HG02571 (cell line): ENCODE data around the gene CANT1.

ENCODE experiments used
- ATAC-seq: cut with Tn5 transposase; IDR thresholded peaks from one replicate; pipeline ENCODE4 v1.9.1; 2021; ENCODE audit warnings: mild to moderate bottlenecking, moderate library complexity; ENCODE audit not compliant: unreplicated experiment

The CANT1 gene

DNA sequence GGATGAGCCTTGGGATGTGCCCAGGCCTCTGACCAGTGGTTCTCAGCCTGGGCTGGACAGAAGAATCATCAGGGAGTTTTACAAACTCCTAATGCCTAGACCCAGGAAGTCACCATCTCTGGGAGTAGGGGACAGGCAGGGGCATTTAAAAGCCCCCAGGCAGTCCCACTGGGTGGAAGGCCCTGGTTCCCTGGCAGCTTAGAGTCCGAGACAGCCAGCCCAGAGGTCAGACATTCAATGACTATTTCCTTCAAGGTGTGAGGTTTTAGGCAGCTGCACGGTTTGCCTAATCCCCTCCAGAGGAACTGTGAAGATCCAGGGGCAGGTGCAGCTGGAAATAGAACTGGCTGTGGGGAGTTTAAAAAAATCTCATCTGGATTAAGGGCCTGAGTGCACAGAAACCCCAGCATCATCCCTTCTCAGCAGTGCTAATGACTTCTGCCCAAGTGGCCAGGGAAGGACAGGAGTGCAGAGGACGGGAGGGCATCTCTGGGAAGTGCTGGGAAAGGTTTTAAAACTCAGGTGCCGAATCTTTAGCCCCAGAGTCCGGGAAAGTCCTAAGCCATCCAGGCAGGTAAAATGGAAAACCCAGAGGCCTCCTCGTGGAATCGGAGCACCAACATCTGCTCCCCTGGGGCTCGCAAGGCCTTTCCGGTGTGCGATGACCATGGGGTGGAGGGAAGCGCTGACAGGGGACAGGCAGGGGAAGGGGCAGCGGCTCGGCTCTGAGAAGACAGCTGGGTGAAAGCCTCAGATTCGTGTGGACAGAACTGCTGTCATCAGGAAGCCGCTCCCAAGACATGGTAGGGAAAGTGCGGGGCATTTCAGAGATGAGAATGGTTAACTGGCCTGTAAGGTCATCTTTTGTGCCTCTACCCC lies 28.3 kb downstream of the CANT1 start:
- ATAC-seq: no peak

DNA sequence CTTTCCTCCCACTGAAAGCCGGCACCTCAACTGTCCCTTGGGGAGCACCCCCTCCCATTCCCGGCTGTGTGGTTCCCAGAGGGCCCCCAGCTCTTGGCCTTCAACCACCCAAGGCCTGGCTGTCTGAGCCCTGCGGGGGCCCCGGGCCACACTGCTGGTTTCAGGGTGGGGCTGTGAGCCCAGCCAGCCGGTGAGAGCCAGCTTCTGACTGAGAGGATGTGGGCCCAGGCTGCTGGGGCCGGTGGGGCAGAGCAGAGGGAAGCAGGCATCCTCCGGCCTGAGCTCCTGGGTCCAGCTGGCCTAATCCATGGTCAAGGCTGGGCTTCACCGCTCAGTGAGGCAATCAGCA lies 29.0 kb downstream of the CANT1 start:
- no peak for ATAC-seq

DNA sequence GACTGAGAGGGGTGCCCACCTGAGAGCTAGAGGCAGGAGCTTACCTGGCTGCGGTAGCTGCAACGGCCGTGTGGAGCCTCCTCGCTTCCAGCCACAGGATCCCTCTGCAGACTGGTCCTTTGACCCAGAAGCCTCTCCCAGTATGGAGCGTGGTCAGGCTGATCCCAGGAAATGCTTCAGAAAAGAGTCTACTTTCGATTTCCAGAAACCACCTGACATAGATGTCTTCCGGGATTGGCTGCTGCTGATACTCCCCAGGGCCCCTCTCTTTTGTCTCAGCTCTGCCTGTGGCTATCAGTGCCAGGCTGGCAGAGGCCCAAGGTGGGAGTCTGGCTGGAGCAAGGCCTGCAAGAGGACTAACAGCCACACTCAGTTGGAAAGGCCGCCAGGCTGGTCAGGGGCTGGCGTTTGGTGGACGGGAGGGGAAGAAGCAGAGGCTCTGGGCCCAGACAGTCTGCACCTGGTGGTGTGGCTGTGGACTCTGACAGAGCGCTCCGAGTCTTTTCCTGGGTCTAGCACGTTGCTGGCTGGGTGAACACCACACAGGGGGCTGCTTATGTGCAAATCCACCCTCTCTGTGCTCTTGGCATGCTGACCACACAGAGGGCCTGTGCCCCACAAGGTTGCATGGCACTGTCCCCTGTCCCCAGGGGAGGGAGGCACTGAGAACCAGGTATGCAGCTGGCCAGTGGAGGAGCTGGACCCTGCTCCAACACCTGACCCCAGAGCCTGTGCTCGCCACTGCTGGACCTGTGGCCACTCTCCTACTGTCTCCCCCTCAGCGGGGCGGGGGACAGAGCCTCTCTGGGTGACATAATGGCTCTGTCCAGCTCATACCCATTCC lies 29.6 kb downstream of the CANT1 start, which contains the start of gene LGALS3BP:
Gene LGALS3BP, minus strand, starts transcription at position 144 of the 844 bp plus-strand sequence. CDS start 2,732 bp downstream, outside the sequence.
- no peak for ATAC-seq

DNA sequence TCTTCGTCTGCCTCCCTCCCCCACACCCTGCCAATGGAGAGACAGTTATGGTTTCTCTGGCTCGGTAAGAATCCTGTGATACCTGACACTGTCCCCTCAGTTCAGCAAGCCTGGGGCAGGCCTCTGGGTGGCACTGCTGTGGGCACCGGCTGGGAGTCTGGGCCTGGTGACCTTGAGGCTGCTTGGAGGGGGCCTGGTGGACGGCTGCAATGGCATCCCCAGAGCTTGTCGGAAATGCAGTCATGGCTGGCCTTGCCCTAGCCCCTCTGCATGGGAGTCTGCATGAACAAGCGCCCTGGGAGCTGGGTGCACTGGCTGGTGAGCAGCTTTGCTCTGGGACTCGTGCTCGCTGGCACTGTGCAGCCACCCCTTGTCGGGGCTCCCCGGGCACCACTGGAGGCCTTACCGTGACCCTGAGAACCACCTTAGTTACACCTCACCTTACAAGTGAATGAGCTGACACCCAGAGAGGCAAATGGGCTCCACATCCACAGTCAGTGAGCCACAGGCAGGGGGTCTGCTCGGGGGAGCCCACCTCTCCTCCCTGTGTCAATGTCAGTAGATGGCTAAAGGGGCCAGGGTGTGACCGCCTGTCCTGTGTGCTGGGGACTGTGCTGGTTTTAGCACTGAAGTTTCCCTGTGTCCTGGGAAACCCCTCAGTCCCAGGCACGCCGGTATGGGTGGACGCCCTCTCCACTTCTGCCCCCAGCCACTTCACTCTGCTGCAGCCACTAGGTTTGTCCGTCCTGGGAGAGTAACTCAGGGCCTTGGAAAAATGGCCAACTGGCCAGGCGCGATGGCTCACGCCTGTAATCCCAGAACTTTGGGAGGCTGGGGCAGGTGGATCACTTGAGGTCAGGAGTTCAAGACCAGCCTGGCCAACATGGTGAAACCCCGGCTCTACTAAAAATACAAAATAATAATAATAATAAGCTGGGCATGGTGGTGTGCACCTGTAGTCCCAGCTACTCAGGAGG lies 31.3 kb downstream of the CANT1 start:
- no peak for ATAC-seq

DNA sequence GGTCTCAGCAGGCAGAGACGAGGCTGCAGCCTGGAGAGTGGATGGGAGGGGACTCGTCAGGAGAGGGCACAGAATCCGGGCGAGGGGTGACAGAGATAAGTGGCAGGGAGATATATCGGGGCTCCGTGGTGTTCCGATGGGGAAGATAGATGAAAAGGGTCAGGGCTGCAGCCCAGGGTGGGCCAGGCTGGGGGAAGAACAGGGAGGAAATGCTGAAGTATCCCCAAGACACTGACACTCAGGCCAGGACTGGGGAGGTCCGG lies 32.0 kb downstream of the CANT1 start:
- ATAC-seq: no peak

DNA sequence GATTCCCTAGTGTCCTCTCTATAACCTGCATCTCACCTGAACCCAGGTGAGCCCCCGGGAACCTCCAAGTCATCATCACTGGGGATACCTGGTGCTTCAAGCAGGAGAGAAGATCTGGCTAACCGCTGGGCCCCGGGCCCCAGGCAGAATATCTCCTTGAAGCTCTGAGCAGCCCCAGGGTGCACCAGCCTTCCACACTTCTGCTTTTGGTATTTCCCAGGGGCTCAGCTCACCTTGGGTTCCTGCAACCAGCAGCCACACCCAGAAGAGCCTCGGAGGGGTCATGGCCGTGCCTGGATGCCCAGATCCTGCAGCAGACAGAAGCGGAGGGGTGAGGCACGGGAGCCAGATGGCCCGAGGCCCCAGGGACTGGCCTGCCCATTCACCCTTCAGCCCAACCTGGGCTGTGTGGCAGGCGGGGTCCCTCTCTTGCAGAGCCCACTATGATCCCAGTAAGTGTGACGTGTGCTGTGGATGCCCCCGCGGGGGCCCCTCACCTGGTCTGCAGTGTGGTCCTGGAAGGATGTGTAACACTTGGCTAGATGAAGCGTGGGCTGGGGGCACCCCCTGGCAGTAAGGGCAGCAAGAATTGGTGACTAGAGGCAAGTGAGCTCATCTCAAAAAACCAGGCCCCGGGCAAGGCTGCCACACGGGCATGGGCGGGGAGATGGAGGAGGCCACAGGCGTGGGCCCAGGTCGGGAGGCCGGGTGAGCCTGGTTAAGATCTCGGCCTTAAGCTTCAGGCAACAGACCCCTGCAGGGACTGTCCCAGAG lies 32.5 kb downstream of the CANT1 start:
- ATAC-seq: no peak

DNA sequence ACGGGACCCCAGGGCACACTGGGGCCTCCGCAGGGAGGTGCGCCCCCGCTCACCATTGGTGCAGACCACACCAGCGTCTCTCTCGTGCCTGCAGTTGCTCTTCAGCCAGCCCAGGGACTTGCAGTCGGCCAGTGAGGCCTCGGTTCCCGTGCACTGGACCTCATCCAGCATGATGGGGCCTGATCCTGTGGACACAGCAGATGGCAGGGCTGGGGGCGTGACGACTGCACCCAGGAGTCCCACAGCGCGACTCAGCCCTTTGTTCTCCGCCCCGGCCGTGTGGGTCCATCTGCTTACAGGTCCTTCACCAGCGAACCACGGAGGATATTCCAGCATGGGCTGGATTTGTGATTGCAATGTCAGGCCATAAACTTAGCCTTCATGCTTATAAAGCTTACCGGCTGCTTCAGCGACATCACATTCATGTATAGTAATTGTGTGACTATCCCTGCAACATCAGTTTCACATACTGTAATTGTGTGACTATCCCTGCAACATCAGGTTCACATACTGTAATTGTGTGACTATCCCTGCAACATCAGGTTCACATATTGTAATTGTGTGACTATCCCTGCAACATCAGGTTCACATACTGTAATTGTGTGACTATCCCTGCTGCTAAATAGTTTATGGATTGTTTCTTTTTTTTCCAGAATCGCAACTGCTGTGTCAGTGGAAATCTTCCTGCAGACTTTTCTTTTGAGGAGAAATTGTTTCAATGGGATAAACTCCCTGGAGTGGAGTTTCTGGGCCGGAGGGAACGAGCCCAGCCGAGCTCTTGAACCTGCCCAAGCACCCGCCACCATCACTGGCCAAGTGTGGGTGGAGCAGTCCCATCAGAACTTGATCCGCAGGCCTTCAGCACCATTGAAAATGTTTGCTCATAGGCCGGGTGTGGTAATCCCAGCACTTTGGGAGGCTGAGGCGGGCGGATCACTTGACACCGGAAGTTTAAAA lies 34.7 kb downstream of the CANT1 start:
- ATAC-seq: no peak

DNA sequence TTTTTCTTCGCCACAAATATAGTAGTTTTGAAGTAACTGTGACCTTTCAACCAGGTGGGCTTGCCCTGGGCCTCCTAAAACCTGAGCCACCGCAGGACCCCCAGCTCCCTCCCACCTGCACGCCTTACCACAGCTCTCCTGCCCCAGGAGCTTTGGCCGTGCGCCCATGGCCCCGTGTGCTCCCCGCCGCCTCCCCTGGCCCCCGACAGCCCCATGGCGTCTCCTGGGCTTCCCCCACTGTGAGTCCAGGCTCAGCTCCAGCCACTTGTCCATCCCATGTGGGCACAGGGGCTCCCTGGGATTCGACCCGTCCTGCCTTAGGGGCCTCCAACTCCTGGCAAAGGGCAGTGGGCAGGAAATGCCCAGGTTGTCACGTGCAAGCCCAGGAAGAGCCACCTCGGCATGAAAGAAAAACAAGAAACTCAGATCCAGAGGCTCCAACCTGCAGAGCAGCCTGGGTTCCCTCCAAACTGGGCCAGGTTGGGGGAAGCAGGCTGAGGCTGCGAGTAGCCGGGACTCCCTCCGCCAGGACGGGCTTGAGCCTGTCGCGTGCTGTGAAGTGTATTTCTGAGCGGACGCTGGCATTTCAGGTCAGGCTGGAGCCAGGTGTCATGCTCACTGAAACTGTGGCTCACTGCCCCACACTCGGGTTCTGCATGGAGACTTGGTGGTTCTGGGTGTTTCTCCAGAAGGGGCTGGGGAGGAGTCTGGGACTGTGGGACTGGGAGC lies 35.6 kb downstream of the CANT1 start:
- no peak for ATAC-seq

DNA sequence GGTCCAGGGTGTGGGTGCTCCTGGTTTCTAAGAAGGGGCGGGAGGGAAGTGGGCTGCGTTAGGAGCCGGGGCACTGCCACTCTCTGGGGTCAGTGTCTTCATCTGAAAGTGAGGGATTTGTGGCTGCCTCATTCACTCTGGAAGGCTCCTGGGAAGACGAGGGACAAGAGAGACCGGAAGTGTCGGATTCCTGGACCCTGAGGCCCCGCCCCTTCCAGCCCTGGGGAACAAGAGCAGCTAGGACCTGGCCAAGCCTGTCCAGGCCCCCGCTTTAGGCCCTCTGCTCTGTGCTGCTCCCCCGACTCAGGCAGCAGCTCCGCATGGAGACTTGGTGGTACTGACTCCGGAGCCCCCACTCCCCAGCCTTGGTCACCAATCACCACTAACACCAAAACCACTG lies 36.4 kb downstream of the CANT1 start:
- no peak for ATAC-seq

DNA sequence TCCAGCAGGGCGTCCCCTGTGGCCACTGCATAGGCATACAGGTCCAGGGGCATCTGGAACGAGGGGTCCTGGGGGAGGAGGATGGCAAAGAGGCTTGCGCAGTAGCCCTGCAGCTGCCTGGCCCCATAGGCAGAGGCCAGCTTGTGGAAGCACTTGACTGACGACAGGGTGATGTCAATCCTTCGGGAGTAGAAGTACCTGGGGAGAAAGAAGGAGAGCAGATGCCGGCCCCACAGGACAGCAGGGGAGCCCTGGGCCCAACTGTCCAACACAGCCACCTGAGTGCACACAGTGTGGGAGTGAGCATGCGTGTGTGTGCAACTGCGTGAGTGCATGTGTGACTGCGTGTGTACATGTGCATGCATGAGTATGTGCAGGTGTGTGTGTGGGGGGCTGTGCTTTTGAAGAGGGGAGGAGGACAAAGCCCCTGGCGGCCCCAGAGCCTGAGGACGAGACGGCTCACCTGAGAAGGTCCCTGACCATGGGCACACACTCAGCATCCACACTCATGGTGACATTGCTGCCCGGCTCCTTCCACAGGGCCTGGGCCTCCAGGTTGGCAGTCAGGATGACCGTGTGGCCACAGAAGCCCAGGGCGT lies 37.0 kb downstream of the CANT1 start:
- ATAC-seq: no peak

DNA sequence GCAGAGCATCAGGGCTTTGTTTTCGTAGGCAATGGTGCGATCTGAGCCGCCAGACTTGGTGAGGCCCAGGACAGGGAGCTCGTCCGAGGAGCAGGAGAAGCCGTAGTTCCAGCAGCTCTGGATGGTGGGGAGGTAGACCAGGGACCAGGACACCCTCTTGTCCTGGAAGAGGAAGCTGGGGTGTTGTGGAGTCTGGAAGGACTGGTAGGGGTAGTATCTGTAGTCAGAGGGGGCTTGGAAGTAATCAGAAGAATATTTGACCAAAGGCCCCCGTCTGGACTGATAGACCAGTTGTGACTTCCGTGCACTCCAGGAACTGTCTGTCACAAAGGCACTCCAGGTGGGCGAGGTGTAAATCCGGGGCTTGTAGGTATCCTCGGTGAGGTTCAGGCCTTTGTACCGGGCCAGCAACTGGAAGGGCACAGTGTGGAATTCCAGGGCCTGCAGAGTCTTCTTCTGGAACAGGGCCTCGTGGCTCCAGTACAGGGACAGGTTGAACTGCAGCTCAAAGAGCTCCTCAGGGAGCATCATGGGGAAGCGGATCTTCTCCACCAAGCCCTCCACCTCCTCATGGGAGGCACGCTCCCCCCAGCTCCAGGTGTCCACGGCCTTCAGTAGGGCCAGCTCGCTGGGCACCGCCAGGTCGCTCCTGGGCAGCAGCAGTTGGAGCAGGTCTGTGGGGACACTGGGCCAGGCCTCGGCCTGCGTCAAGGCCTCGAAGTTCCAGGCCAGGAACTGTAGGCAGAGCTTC lies 37.6 kb downstream of the CANT1 start:
- no peak for ATAC-seq

DNA sequence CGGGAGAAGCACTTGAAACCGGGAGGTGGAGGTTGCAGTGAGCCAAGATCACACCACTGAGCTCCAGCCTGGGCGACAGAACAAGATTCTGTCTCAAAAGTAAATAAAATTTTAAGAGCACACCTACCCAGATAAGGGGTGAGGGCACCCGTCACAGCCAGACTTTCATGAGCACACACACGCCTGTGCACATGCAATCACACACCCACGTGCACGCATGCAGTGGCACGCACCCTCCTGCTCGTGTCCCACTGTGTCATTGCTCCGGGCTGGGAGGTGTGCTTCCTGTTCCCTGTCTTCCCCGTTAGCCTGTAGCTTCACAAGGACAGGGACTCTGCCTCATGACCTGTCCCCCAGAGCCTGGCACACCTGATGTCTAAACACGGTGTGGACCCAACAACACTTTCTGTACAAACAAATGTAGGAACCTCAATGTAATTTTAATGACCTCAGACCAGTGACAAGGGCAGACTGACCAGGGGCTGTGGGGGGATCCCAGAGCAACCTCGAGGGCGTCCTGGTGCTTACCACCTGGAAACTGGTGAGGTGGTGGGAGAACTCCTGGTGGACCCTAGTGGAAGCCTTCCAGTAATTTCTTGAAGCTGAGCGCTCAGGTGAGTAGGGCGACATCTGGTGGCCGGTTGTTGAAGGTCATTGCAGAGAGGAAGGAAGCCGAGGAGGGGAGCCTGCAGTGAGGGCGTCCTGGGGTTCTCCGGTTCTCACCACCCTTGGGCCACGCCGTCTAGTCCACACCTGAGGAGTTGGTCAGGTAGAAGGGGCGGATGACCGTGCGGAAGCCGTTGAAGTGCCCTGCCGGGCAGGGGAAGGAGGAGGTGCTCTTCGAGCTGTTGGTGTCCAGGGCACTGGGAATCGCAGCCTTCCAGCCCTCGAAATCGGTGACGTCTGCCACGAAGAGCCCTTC lies 38.5 kb downstream of the CANT1 start:
- no peak for ATAC-seq

DNA sequence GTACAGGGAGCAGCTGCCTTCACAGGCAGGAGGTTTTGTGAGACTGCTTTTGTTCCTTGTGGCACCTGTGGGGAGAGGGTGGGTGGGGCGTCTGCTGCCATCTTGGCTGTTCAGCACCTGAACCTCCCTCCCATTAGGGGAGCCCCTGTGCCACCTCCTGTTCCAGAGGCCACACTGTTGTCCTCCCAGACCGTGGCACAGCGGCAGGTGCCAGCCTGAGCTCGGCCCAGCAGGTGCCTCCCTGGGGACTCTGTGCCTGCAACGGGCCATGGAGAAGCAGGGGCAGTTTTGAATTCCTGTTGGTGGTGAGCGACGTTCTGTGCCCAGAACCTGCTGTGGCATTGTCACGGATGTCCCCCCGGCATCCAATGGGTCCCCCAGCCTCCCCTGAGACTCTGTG lies 39.7 kb downstream of the CANT1 start:
- no peak for ATAC-seq

DNA sequence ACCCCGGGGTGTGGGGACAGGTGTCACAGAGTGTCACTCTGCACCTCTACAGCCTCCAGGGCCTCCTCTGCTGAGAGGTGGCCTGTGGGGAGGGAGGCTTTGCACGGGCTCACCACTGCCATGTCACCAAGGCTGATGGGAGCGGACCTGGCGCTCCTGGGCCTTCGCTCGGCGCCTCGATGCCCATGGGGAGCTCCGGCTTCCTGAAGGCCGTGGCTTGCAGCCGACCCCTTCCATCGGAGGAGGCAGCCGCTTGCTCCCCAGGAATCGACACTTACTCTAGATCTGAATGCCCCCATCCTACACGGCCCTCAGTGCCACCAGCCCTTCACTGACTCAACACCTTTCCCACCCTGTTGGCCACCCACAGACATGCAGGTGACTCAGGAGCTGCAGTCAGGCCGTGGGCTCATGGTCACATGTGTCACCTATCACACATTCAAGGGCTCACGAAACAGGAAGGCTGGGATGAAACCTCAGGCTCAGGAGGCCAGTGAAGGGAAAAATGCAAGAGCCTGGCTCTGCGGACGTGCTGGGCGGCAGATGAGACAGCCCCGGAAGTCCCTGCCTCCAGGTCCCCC lies 41.7 kb downstream of the CANT1 start:
- no peak for ATAC-seq

DNA sequence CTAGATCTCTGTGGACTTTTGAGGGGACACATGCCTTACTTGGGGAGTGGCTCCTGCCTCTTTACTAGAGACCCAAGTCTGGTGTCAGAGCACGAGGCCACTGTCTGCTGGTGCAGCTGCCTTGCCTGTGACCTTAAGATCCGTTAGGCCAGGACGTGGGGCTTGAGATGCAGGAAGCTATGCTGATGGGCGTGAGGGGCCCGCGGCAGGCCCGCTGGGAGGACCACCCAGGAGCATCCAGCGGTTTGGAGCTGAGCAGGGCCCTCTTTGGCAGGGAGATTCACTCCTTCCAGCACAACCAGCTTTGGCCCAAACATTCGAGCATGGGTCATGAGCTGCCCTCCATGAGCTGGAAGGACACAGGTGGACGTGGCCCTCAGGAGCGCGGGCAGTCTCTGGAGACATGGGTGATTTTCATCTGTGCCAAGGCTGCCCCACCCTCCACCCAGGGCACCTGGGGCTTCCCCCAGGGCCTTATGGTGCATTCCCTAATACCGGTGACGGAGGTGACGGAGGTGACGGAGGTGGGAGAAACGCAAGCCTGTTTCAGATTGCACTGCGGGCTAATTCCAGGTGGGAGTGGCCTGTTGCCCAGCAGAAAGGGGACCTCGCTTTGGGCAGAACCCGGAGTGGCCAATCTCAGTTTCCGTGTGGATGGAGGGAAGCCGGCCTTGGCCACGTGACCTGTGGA lies 42.5 kb downstream of the CANT1 start:
- ATAC-seq: no peak
